Kidney (tissue), 14 donors: ENCODE results near the gene MRTFA. TPM values are rescaled to one million over a fixed set of nuclear protein-coding genes. Genes with fewer than 3 reads are reported as not detected.

Experiments used
- DNase-seq, 5 donors: peaks; one replicate each; pipeline ENCODE4 v3.0.0-alpha.2; 2013 to 2020
- FAIRE-seq: peaks from 2 replicates; lab custom pipeline; 2012; peaks lifted over from hg19 to GRCh38; lab: Jason Lieb, UNC
- H3K27ac ChIP-seq, 2 donors: one replicate each; pipeline ENCODE4 v1.7.0; 2013; ENCODE audit warnings: low read depth in 2 of 2, low read length in 2 of 2, inconsistent platforms in 1 of 2
- H3K27me3 ChIP-seq: one replicate; pipeline ENCODE4 v1.7.1; 2013; ENCODE audit warnings: low read length, inconsistent platforms; ENCODE audit not compliant: control insufficient read depth, insufficient read depth
- H3K36me3 ChIP-seq, 3 donors: one replicate each; pipeline versions ENCODE4 v1.7.0 to v1.7.1; 2013; ENCODE audit warnings: low read length in 3 of 3, control low read depth in 1 of 3, inconsistent platforms in 1 of 3; ENCODE audit not compliant: insufficient read depth in 3 of 3, control insufficient read depth in 2 of 3
- H3K4me1 ChIP-seq, 3 donors: one replicate each; pipeline versions ENCODE4 v1.7.0 to v1.7.1; 2013; ENCODE audit warnings: low read length in 3 of 3, inconsistent platforms in 1 of 3, low read depth in 1 of 3; ENCODE audit not compliant: control insufficient read depth in 2 of 3, insufficient read depth in 2 of 3
- H3K4me3 ChIP-seq, 3 donors: one replicate each; pipeline versions ENCODE4 v1.7.0 to v1.8.1; 2013; ENCODE audit warnings: low read length in 3 of 3, control low read depth in 1 of 3, inconsistent platforms in 1 of 3
- H3K9ac ChIP-seq, 3 donors: one replicate each; pipeline versions ENCODE4 v1.7.0 to v1.7.1; 2013; ENCODE audit warnings: low read length in 3 of 3, control low read depth in 1 of 3, inconsistent platforms in 1 of 3
- H3K9me3 ChIP-seq, 3 donors: one replicate each; pipeline versions ENCODE4 v1.7.0 to v1.7.1; 2013; ENCODE audit warnings: low read length in 3 of 3, control low read depth in 1 of 3, inconsistent platforms in 1 of 3; ENCODE audit not compliant: control insufficient read depth in 2 of 3, insufficient read depth in 1 of 3
- CTCF ChIP-seq: IDR thresholded peaks from 3 replicates; pipeline ENCODE4 v1.5.1; 2012; ENCODE audit warnings: mild to moderate bottlenecking, moderate library complexity, borderline replicate concordance; ENCODE audit not compliant: insufficient read depth; ENCODE audit errors: extremely low read depth
- intact Hi-C: fragments of 100-400 bp; cut with DNase I; formaldehyde crosslinking; loops from one replicate; pipeline ENCODE4 v1.11.1; 2022
- polyA plus RNA-seq: library from polyadenylated mRNA; stranded (reverse); fragments of 350-450 nt; fragmentation: Illumina TruSeq; extraction: RNeasy Lipid Tissue Mini Kit (QIAGEN cat#74804); gene quantifications from one replicate; pipeline ENCODE4 v1.2.3, GENCODE V29; 2014; ENCODE audit warnings: low read depth, low replicate concordance; ENCODE audit not compliant: insufficient read depth
- total RNA-seq: library from RNA; stranded (reverse); fragmentation: NEBNext Ultra II Directional; extraction: Animal tissue kit (Norgen Biotek cat#: 25700); gene quantifications from one replicate; pipeline ENCODE4 v1.2.1, GENCODE V29; 2021
- donor health status: control.
- donor health status: control.
- donor health status: control.
- donor health status: control.
- donor health status: control.
- donor health status: DM: yes; HTN: yes; CAD: no.
- donor health status: Normal renal cell carcinoma (clear cell type).

MRTFA gene
- total and polyA plus RNA-seq, 2 donors from 2014 or later = 12.5 to 59.9 TPM

GRCh38 chr22:40618400-40618799 lies 18.1 kb downstream of the MRTFA start:
- Histone ChIP-seq H3K27ac (no peak overlapping the region), H3K36me3 (no peaks in the 10 kb centered on the region), H3K4me3 (no peak overlapping the region), H3K27me3 (no peaks in the 10 kb centered on the region), H3K9me3 (peaks cover 0 to 4% (median 0%) of the 10 kb centered on the region in 3 donors), H3K9ac (no peak overlapping the region), H3K4me1 (no peaks in the 10 kb centered on the region)
- intact Hi-C loops = no loop called here
- DNase-seq = no peak
- FAIRE-seq = no peak
- TF ChIP-seq CTCF = no peak

- Histone ChIP-seq H3K27ac (no peak overlapping the region), H3K27me3 (no peaks in the 10 kb centered on the region), H3K4me3 (no peak overlapping the region), H3K9me3 (peaks cover 0 to 4% (median 0%) of the 10 kb centered on the region in 3 donors), H3K4me1 (peaks cover 0 to 4% (median 0%) of the 10 kb centered on the region in 3 donors), H3K36me3 (no peaks in the 10 kb centered on the region), H3K9ac (no peak overlapping the region)
- DNase-seq (no peak), FAIRE-seq (no peak)
- TF ChIP-seq CTCF = no peak
- intact Hi-C loops = no loop called here
Measured at GRCh38 chr22:40616578-40616977, 19.9 kb downstream of the MRTFA start.

- no peak overlapping the region for H3K27ac ChIP-seq
- no peak overlapping the region for H3K9ac ChIP-seq
- peaks cover 0 to 4% (median 0%) of the 10 kb centered on the region in 3 donors for H3K4me1 ChIP-seq
- no peak for TF ChIP-seq CTCF
- intact Hi-C loops = no loop called here
- no peak for DNase-seq
- H3K36me3 ChIP-seq = no peaks in the 10 kb centered on the region
- H3K27me3 ChIP-seq = no peaks in the 10 kb centered on the region
- no peaks in the 10 kb centered on the region for H3K9me3 ChIP-seq
- no peak overlapping the region for H3K4me3 ChIP-seq
- FAIRE-seq = no peak
Measured at GRCh38 chr22:40613067-40613466, 23.5 kb downstream of the MRTFA start.

GRCh38 chr22:40612291-40612751 lies 24.2 kb downstream of the MRTFA start:
- no peak overlapping the region for H3K27ac ChIP-seq
- H3K27me3 ChIP-seq = no peaks in the 10 kb centered on the region
- DNase-seq (no peak), FAIRE-seq (no peak)
- H3K9ac ChIP-seq = no peak overlapping the region
- H3K4me3 ChIP-seq = no peak overlapping the region
- intact Hi-C loops = no loop called here
- H3K9me3 ChIP-seq = no peaks in the 10 kb centered on the region
- H3K4me1 ChIP-seq = peaks cover 0 to 4% (median 0%) of the 10 kb centered on the region in 3 donors
- no peaks in the 10 kb centered on the region for H3K36me3 ChIP-seq
- no peak for TF ChIP-seq CTCF
